PFSK-1 (cell line): ENCODE results near the gene DIABLO.

Experiments used
- FOXP2 ChIP-seq: optimal IDR thresholded peaks from 2 replicates; pipeline ENCODE3; 2011; ENCODE audit warnings: borderline replicate concordance, control low read depth, inconsistent platforms; ENCODE audit not compliant: insufficient read depth; ENCODE audit errors: extremely low read length, extremely low read depth
- POLR2AphosphoS5 ChIP-seq: IDR thresholded peaks from 2 replicates; pipeline ENCODE4 v1.6.1; 2012; ENCODE audit warnings: low read depth, mild to moderate bottlenecking, control low read depth, low read length, moderate library complexity
- REST ChIP-seq, 2 experiments: IDR thresholded peaks; 2 replicates each; pipeline versions ENCODE4 v1.6.1 to v1.8.0; 2011 to 2012; ENCODE audit warnings: low read depth in 2 of 2, low read length in 2 of 2, control low read depth in 1 of 2, inconsistent platforms in 1 of 2, mild to moderate bottlenecking in 1 of 2, moderate library complexity in 1 of 2; ENCODE audit not compliant: insufficient read depth in 1 of 2
- SIN3A ChIP-seq: IDR thresholded peaks from 2 replicates; pipeline ENCODE4 v1.6.1; 2012; ENCODE audit warnings: mild to moderate bottlenecking, low read length, moderate library complexity, borderline replicate concordance; ENCODE audit not compliant: insufficient read depth
- TAF1 ChIP-seq: IDR thresholded peaks from 2 replicates; pipeline ENCODE4 v1.6.1; 2012; ENCODE audit warnings: low read length, control low read depth, borderline replicate concordance; ENCODE audit not compliant: insufficient read depth

Gene DIABLO

DNA sequence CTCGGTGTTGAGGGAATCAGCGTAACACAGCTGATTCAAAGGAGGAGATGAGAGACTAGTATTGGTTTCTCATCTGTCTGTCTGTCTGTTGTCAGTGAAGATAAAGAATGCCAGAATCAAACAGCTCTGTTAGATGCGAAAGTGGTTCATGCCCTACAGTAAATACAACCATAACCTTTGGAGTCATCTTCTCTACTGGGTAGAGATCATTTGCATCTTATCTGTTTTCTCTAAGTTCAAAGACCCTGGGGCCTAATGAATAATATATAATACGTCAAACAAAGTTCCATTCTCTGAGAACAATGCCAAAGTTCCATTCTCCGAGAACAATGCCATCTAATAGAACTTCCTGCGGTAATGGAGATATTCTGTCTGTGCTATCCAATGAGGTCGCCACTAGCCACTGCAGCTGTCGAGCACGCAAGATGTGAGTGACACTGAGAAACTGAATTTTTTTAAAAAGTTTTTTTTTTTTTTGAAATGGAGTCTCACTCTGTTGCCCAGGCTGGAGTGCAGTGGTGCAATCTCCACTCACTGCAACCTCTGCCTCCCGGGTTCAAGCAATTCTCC lies 58.4 kb downstream of the DIABLO start:
- TF ChIP-seq SIN3A (no peak), POLR2AphosphoS5 (no peak), FOXP2 (no peak), REST (IDR thresholded peaks at IDR 0.05; ENCODE audit: insufficient read depth in 1 of 2, low read depth in 2 of 2, low read length in 2 of 2) (no peak), TAF1 (no peak)

DNA sequence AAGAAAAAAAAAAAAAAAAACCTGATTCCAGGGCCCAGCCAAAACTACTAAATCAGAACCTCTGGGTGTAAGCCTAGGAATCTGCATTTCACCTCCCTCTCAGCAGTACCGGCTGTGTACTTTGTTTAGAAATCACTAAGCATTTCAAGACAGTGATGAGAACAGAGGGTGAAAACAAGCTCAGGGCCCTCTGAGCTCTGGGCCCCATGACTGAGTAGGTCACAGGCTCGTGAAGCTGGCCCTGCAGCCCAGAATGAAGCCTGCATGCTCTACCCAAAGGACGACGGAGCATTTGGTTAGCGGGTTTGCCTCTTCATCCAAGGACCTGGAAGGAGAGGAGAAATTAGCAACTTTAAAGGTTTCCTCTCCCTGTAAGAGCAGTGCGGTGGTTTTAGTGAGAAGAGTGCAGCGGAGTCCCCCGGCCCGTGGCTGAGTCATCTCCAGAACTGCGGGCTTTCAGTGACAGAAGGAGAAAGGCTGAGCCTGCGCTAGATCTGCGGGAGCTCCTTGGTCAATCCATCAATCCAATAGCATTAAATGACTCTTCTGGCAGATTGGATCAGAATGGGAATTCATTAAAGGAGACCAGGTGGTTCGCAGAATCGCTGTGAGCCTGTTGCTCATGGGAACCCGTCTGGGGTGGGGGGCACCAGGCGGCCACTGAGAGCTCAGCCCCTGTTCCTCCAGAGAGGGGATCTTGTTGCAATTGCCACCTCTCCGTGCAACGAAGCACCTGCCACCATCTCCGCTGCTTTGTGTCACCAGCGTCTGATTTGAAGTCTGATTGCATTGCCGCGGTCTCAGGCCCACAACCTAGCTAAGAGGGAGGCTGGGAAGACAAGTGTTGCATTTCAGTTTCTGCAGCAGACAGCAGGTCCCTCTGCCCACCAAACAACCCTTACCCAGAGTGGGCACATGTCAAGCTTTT lies 59.2 kb downstream of the DIABLO start:
- TF ChIP-seq FOXP2: no peak
- TF ChIP-seq REST (IDR thresholded peaks at IDR 0.05; ENCODE audit: insufficient read depth in 1 of 2, low read depth in 2 of 2, low read length in 2 of 2): no peak
- no peak for TF ChIP-seq SIN3A
- TF ChIP-seq POLR2AphosphoS5: no peak
- no peak for TF ChIP-seq TAF1

DNA sequence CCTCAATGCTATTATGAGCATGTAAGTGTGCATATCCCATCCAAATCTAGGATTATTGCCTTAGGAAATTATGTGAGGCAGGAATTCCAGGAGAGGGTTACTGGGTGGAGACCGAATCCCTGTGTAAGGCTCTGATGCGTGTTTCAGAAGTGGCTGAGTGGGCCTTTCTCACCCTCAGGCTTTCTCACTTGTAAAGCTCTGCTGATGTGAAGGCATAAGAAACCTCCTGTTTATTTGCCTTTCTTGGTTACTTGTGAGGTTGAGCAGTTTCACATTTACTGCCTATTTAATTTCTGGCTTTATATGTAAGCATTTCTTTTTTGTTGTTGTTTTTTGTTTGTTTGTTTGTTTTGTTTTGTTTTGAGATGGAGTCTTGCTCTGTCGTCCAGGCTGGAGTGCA lies 62.9 kb downstream of the DIABLO start:
- no peak for TF ChIP-seq TAF1
- no peak for TF ChIP-seq POLR2AphosphoS5
- no peak for TF ChIP-seq REST (IDR thresholded peaks at IDR 0.05; ENCODE audit: insufficient read depth in 1 of 2, low read depth in 2 of 2, low read length in 2 of 2)
- no peak for TF ChIP-seq SIN3A

GRCh38 chr12:122161682-122162081 lies 64.2 kb downstream of the DIABLO start:
- TF ChIP-seq POLR2AphosphoS5: no peak

- TF ChIP-seq TAF1 (no peak), REST (IDR thresholded peaks at IDR 0.05; ENCODE audit: insufficient read depth in 1 of 2, low read depth in 2 of 2, low read length in 2 of 2) (no peak), SIN3A (no peak), POLR2AphosphoS5 (no peak), FOXP2 (no peak)
Measured at GRCh38 chr12:122160761-122161160, 65.1 kb downstream of the DIABLO start.
